Measurements from ENCODE around the gene NRGN. TPM values are rescaled to one million over a fixed set of nuclear protein-coding genes. Genes with fewer than 3 reads are reported as not detected.

Gene NRGN
- total RNA-seq, 1 experiment from 2014 or later, result 2.9 TPM

DNA sequence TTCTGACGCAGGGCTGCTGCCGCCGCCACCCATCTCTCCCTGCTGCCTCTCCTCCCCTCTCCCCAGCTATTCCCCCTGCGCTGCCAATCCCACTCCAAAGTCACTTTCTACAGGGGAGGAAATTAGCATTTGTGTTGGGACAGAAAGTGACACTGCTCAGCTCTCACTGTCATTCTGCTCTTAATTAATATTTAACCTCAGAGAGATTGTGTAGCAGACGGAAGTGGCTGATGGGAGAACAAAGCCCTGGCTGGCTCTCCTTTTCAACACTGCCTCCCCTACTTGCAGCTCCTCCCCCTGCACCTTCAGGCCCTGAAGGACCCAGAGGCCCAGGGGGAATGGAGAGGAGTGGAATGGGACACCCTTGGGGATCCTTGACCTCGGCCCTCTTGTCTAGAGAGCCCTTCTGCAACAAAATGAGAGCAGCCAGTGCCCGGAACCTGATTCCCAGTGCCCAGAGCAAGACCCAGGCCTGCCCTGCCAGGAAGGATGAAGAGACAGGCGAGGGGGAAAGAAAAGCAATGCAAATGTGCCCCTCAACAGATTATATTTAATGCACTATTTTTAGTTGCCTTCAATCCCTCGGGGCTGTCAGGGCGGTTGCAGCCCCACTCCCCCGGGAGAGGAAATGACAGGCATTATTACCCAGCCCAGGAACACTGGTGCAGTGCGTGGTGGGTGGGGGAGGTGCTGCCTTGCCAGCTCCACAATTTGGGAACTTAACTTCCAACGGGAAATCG, 14.6 kb upstream of the NRGN start:
- Mint-ChIP-seq H3K27ac (no peak overlapping the region), H3K27me3 (ENCODE audit: low read depth) (peaks cover 61% of the 10 kb centered on the region), H3K4me3 (peak overlapping the region; percentile 27), H3K36me3 (no peaks in the 10 kb centered on the region), H3K4me1 (peaks cover 54% of the 10 kb centered on the region), H3K9me3 (no peaks in the 10 kb centered on the region)
- no peak for DNase-seq (ENCODE audit: low spot score)
- CTCF ChIA-PET, result interaction anchor here (0.8 to 3.8 kb wide), 8 partner anchors 15 to 151 kb away, joined by 3 to 21 read pairs (median 4); partner anchors contain the start of genes NRGN and ROBO3
- TF ChIP-seq CREM (CRISPR knock-in tag; IDR thresholded peaks at IDR 0.05) (no peak), NFE2L1 (CRISPR knock-in tag; IDR thresholded peaks at IDR 0.05) (no peak), MLX (CRISPR knock-in tag; IDR thresholded peaks at IDR 0.05) (no peak), ZNF317 (CRISPR knock-in tag; IDR thresholded peaks at IDR 0.05; ENCODE audit: borderline replicate concordance, low read depth) (no peak), TCF7 (CRISPR knock-in tag; IDR thresholded peaks at IDR 0.05; ENCODE audit: low read depth) (no peak), USF2 (CRISPR knock-in tag; IDR thresholded peaks at IDR 0.05) (no peak), ETV6 (CRISPR knock-in tag; IDR thresholded peaks at IDR 0.05) (no peak), ZNF671 (CRISPR knock-in tag; IDR thresholded peaks at IDR 0.05) (no peak), HMGA2 (CRISPR knock-in tag; IDR thresholded peaks at IDR 0.05) (no peak), ZNF396 (CRISPR knock-in tag; IDR thresholded peaks at IDR 0.05; ENCODE audit: borderline replicate concordance) (no peak), TEAD1 (CRISPR knock-in tag; IDR thresholded peaks at IDR 0.05) (no peak)
- TF ChIP-seq, protein P1, sequence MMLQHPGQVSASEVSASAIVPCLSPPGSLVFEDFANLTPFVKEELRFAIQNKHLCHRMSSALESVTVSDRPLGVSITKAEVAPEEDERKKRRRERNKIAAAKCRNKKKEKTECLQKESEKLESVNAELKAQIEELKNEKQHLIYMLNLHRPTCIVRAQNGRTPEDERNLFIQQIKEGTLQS (CRISPR knock-in tag; conservative IDR thresholded peaks at IDR 0.05), result no peak
- POLR2A ChIA-PET, result interaction anchor here (1.4 kb wide), 1 partner anchor 52 kb away, joined by 3 read pairs; the partner anchor contains the start of genes SIAE and SPA17
- ATAC-seq, result peak; percentile 39

- Mint-ChIP-seq H3K27ac (peak overlapping the region; percentile 25; the same call in 1 of the 2 replicates), H3K36me3 (no peaks in the 10 kb centered on the region), H3K4me3 (peak overlapping the region; percentile 12), H3K4me1 (peaks cover 54% of the 10 kb centered on the region), H3K9me3 (no peaks in the 10 kb centered on the region), H3K27me3 (ENCODE audit: low read depth) (peaks cover 55% of the 10 kb centered on the region)
- ChIA-PET CTCF (interaction anchor here (1.2 to 3.8 kb wide), 5 partner anchors 14 to 140 kb away, joined by 4 to 21 read pairs (median 6); partner anchors contain the start of genes NRGN and ROBO3), POLR2A (no interaction called here)
- DNase-seq (ENCODE audit: low spot score) (no peak), ATAC-seq (peak; percentile 12; the same call in 1 of the 2 replicates)
- TF ChIP-seq ZNF281 (CRISPR knock-in tag; IDR thresholded peaks at IDR 0.05) (no peak), GABPB1 (CRISPR knock-in tag; IDR thresholded peaks at IDR 0.05) (no peak), MAX (CRISPR knock-in tag; IDR thresholded peaks at IDR 0.05) (no peak), SMAD4 (CRISPR knock-in tag; IDR thresholded peaks at IDR 0.05) (no peak), KAT7 (CRISPR knock-in tag; IDR thresholded peaks at IDR 0.05; ENCODE audit: borderline replicate concordance) (no peak), ZNF416 (CRISPR knock-in tag; IDR thresholded peaks at IDR 0.05) (no peak), NFYB (CRISPR knock-in tag; conservative IDR thresholded peaks at IDR 0.05; ENCODE audit: low read depth) (no peak), TEAD4 (CRISPR knock-in tag; IDR thresholded peaks at IDR 0.05) (no peak), PREB (CRISPR knock-in tag; IDR thresholded peaks at IDR 0.05; ENCODE audit: borderline replicate concordance) (no peak), CBFB (CRISPR knock-in tag; IDR thresholded peaks at IDR 0.05; ENCODE audit: low read depth) (no peak), TP53 (CRISPR knock-in tag; IDR thresholded peaks at IDR 0.05) (no peak), ELF4 (CRISPR knock-in tag; IDR thresholded peaks at IDR 0.05; ENCODE audit: low read depth) (no peak)
- TF ChIP-seq, protein P2, sequence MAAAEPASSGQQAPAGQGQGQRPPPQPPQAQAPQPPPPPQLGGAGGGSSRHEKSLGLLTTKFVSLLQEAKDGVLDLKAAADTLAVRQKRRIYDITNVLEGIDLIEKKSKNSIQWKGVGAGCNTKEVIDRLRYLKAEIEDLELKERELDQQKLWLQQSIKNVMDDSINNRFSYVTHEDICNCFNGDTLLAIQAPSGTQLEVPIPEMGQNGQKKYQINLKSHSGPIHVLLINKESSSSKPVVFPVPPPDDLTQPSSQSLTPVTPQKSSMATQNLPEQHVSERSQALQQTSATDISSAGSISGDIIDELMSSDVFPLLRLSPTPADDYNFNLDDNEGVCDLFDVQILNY (CRISPR knock-in tag; IDR thresholded peaks at IDR 0.05), result no peak
- TF ChIP-seq, protein P3, sequence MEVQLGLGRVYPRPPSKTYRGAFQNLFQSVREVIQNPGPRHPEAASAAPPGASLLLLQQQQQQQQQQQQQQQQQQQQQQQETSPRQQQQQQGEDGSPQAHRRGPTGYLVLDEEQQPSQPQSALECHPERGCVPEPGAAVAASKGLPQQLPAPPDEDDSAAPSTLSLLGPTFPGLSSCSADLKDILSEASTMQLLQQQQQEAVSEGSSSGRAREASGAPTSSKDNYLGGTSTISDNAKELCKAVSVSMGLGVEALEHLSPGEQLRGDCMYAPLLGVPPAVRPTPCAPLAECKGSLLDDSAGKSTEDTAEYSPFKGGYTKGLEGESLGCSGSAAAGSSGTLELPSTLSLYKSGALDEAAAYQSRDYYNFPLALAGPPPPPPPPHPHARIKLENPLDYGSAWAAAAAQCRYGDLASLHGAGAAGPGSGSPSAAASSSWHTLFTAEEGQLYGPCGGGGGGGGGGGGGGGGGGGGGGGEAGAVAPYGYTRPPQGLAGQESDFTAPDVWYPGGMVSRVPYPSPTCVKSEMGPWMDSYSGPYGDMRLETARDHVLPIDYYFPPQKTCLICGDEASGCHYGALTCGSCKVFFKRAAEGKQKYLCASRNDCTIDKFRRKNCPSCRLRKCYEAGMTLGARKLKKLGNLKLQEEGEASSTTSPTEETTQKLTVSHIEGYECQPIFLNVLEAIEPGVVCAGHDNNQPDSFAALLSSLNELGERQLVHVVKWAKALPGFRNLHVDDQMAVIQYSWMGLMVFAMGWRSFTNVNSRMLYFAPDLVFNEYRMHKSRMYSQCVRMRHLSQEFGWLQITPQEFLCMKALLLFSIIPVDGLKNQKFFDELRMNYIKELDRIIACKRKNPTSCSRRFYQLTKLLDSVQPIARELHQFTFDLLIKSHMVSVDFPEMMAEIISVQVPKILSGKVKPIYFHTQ (CRISPR knock-in tag; IDR thresholded peaks at IDR 0.05), result no peak
Measured at GRCh38 chr11:124725719-124726105, 14.0 kb upstream of the NRGN start.
